ENCODE results near the gene TIPRL.
"Not testable (repeated sequence)": the region's sequence is repeated elsewhere in the genome, so short reads cannot be mapped to it uniquely, and the experiment has no call there.

The TIPRL gene

DNA sequence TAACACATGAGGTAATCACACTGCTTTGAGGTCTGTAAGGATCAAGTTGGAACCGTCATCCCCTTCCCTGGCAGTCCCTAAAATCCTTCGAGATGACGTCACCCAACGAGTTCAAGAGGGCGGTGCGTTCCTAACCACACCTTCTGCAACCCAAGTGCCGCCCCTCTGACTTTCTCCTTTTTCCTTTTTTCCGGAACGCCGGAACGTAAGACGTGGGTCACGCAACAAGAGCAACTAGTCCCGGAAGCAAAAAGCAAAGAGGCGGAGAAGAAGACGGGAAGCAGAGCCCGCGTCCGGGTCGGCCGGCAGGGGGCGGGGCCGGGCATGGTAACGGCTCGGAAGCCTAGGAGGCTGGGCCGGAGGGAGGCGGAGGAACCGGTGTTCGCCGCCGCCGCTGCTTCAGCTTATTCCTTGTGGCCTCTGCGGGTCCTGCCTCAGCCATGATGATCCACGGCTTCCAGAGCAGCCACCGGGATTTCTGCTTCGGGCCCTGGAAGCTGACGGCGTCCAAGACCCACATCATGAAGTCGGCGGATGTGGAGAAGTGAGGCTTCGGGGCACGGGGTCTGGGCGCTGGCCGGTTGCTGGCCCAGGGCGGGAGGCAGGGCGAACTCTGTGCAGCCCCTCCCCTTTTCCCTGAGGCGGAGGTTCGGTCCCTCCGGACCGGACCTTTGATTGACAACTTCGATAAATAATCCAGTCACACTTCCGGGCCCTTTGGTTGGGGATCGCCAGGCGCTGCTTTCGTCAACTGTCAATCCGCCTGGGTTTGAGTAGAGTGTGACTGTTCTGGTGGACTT, at the start of gene TIPRL:
TIPRL (plus strand) TSS at position 325 of the 800 bp plus-strand sequence; CDS start at position 441, 116 bp downstream.
- DNase-seq (ENCODE audit: low spot score) = peak; percentile 70

DNA sequence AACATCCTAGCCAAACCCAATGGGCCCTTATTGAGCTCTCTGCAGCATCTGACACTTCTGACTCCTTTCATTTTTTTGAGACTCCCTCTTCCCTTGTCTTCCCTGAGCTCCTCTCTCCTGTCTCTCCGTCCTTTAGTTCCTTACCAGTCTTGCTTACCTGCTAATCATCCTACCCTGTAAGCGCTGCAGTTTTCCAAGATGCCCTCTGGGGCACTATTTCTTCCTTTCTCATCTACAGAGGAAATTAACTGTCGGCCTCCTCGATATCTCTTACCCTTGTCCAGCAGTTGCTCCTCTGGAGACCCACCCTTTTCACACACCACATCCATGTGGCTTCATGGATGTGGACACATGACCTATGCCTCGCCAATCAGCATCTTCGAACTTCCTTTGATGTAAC, 48.8 kb upstream of the TIPRL start:
- DNase-seq (ENCODE audit: low spot score) = no peak

DNA sequence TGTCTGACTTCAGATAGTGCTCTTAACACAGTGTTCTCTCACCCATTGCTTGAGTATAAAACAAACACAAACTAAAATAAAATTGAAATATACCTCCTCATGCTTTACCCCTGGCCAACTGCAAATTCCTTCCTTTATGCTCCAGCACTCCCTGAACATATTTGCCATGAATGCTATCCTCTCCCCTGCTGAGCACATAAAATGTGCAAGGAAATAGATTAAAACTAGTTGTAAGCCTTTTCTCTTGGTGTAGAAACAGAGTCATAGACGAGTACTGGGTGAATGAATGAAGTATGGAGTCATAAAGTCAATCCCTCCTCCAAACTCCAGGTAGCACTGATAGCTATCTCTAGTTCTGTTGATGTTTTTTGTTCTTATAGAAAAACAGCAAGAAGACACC, 44.6 kb upstream of the TIPRL start:
- DNase-seq (ENCODE audit: low spot score) = no peak

DNA sequence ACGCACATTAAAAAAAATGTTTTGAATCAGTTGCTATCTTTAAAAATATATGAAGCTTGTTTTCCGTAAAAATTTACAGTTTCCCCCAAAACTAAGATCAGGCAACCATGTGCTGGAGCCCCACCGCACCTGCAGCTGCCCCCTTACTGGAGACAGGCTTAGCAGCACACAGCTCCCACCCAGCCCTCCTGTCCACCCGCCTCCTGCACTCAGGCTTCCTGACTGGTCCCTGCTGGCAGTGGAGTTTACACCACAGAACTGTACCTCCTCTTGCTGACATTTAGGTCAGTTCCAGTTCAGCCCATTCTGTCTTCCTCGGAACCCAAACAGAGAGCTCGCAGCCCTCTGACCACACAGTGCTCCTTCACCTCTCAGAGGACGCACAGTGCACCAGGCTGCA, 44.1 kb upstream of the TIPRL start:
- DNase-seq (ENCODE audit: low spot score) = no peak

DNA sequence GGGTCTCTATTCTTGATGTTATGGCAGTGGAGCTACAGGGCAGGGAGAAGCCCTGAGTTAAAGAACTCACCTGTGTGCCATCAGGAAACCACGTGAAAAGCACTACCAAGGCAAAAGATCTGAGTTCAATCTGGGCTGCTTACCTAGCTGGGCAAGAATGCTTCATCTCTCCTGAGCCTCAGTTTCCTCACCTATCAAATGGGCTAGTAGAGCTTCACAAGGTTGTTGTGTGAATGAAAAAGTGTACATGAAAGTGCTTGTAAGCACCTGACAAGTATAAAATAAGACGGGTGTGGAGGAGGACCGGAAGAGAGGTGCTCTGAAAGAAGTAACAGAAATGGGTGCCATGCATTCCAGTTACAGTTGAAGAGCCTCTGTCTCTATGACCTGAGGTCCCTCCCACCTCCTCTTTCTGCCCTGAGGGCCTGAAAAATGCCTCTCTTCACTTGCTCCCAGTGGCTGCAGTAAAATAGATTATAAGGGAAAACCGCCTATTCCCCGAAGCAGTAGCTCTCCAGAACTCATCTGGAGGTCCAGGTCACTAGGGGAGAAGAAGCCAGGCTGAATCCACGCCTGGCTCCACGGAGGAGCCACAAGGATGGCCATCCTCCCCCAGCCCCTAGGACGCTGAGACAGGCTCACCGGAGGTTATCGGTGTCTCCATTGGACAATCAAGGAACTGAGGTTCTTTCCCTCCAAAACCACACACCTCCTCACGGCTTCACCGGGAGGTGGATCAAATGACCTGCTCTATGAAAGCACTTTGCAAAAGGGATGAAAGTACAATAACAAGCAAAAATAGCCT, 43.4 kb upstream of the TIPRL start:
- DNase-seq (ENCODE audit: low spot score) = no peak

DNA sequence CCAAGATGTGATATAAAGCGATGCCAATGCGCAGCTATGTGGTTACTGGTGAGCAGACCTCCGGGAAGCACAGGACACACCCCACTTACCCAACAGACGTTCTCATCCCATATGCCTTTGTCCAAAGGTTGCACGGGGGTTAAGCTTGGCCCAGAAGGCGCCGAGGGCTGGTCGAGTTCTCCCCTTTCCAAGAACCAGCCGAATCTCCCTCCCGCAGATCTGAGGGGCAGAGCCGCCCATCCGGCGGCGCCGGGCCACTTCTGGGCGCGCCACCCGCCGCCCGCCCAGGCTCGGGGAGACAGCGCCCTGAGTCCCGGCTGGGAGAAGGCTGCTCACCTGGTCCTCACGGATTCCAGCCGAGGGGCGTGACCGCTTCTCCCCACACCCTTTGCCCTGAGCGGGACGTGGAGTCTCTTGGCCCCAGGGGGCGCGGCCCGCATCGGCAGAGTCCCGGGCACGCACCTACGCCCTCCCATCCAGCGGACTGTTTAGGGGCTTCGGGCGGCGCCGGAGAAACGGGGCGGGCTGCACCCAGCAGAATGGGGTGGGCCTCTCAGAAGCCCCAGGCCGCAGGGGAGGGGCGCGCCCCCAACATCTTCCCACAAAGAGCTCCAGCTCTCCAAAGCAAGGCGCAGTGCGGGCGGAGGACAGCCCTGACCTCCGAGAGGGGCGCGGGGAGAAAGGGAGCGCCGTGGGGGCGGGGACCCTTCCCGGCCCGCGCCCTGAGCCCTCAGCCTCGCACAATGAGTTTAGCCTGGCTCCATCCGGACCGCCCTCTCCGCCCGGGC, 42.6 kb upstream of the TIPRL start:
- DNase-seq (ENCODE audit: low spot score) = peak; percentile 28

DNA sequence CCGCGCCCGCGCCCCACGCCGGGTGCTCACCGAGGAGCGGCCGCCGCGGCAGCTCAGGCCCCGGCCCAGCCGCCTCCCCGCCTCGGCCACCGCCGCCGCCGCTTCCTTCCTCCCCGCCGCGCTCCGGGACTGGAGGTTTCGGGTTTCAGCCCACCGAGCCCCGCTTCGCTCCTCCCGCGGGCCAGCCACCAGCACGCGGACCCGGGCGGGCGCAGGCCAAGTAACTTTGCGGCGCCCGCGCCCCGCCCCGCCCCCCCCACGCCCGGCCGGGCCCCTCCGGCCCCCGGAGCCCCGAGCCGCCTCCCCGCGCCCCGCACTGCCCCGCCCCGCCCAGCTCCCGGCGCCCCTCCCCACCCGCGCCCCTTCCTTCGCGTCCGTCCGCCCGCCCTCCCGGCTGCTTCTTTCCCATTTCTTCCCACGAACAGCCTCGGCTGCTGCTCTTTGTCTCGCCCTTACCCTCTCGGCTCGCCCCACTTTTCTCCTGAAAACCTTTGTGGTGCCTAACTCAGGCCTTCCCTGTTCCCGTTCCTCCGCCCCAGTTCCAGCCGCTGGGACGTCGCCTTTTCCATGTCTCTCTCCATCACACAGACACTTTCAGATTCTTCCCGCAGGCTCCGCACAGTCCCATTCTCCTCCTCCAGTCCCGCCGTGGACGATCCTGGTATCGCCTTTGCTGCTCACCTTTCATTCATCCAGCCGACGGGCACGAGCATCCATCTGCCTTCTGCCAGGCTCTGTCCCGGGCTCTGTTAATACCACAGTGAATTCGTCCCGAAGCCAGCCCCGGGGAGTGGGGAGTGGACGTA, 41.9 kb upstream of the TIPRL start, which contains the start of gene GPR161:
GPR161 (minus strand) TSS at position 222 of the 806 bp plus-strand sequence. CDS start 32,080 bp downstream, outside the sequence.
- peak; percentile 43 for DNase-seq (ENCODE audit: low spot score)

DNA sequence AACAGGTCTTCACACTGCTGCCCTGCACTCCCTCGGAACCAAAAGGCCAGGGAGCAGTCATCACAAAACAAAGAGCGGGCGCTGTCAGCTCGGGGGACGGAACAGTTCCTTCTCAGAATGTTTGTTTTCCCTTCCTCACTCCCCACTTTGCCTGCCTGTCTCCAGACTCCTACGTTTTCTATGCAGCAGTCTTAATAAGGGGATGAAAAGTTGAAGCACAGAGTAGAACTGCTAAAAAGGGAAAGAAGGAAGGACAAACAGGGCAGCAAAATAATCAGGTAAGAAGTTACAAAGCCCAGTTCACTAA, 41.3 kb upstream of the TIPRL start:
- no peak for DNase-seq (ENCODE audit: low spot score)

DNA sequence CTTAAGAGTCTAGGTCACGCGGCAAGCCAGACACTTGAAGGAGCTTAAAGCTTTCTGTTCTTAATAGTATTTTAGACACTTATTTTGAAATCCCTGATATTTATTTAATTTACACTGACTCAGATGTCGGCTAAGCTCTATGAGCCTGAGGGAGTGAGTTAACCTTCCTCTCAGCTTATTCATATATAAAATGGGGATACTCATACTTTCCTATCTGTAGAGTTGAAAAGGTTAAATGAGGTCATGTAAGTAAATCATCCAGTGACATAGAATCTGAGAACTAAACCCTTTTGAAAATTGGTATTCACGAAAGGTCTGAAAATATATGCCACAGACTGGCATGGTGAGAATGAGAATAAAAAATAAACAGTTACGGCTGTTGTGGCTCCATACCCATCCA, 40.6 kb upstream of the TIPRL start:
- no peak for DNase-seq (ENCODE audit: low spot score)

DNA sequence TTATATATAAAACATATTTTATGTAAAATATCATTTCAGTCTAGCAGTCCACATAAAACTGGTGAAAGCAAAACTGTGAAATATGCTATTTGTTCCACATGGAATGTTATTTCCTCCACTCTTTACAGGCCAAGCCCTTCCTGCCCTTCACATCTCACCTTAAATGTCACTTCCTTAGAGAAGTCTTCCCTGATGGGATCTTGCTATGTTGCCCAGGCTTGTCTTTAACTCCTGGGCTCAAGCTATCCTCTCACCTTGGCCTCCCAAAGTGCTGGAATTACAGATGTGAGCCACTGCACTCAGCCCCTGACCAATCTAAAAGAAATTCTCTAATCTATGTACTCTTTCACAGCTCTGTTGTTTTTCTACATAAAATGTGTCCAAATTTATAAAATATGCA, 39.7 kb upstream of the TIPRL start:
- DNase-seq (ENCODE audit: low spot score) = no peak

DNA sequence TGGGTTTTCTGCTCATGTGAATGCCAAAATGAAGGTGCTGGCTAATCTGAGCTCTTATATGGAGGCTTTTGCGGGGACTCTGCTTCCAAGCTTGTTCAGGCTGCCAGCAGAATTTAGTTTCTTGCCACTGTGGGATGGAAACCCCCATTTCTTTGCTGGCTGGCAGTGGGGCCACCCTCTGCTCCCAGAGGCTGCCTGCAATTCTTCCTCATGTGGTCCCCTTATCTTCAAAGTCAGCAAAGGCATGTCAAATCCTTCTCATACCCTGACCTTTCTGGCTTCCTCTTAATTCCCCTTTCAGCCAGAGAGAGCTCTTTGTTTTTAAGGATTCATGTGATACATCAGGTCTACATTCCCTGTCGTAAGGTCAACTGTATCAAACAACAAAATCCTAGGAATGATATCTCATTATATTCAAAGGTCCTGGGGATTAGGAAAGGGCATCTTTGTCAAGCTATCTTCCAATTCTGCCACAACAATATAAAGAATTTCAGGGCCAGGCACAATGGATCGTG, 36.8 kb upstream of the TIPRL start:
- no peak for DNase-seq (ENCODE audit: low spot score)

DNA sequence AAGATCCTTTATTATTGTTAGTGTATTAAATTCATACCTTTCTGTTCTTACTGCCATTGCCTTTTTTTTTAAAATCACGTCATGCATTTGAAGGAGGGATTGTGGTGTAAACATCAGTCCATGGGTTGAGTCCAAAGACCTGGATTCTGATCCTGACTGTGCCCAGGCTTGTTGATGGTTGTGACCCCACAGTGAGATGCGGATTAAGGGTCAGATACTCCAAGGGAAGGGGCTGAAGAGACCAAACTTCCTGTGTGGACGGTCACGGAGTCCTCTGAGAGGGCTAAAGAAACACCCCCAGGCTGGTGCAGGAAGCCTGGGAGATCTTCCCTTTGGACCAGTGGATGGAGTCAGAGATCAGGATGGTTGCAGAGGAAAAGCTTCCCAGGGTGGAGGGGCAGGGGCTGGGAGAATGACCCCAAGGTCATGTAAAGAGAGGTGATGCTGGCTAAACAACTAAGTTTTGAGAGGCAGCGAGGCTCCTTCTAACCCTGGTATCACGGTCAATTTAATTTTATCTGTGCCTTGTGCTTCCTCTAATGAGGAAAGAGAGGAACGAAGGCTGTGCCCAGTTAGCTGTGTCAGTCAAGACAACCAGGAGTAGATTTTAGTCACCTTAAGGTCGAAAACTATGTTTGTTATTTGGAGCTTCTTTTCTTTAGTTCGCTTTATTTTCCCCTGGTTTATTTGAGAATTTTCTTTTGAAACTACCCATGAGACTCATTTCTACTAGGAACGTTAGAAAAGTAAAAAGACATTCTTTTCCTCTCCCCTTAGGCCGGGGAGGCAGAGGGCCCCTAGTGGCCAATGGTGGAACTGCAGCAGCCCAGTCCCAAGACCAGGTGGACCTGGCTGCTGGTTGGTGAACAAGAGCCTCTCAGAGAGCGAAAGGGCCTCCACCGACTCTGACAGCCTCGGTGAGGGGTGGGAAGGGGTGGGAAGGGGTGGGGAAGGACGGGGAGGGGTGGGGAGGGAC, 33.3 kb upstream of the TIPRL start:
- DNase-seq (ENCODE audit: low spot score) = peak; percentile 77

DNA sequence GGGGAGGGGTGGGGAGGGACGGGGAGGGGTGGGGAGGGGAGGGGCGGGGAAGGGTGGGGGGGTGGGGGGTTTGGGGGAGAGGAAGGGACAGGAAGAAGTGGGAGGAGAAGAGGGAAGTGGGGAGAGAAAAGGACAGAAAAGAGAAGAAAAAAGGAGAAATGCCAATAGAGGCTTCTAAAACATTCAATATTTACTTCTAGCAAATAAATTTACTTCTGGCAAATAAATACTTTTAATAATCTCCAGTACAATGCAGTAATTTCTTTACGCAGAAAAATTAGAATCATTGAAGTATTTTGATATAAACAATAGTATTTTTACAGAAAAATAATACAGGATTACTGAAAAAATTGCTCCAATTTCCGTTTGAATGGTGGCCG, 32.6 kb upstream of the TIPRL start:
- DNase-seq (ENCODE audit: low spot score) = no peak

DNA sequence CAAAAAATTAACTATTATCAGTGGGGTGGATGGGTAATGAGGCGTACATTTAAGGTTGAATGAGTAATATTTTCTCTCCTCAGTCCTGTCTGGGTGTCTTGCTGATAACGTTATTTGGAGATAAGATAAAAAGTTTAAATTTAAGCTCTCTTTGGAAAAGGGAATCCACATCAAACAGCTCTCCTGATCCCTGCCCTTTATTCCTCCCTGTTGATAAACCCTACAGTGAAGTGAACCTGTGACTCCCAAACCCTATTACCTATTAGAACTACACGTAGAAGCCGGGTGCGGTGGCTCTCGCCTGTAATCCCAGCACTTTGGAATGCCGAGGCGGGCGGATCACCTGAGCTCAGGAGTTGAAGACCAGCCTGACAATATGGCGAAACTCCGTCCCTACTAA, 32.1 kb upstream of the TIPRL start:
- DNase-seq (ENCODE audit: low spot score) = no peak

DNA sequence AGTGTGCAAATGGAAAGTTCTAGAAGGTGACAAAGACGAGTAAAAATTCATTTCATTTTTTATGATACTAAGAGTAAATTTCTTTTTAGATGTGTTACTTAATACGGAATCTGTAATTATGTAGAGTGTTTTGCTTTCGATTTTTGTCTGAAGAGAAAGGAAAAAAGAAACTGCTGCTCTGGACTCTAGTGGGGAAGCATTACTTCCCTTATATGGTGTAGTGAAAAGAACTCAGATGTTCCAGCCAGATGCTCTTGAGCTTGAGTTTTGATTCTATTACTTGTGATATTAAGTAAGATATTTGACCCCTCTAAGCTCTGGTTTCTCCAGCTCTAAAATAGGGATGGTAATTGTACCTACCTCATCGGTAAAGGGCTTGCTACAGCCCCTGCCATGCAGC, 29.8 kb upstream of the TIPRL start:
- no peak for DNase-seq (ENCODE audit: low spot score)

DNA sequence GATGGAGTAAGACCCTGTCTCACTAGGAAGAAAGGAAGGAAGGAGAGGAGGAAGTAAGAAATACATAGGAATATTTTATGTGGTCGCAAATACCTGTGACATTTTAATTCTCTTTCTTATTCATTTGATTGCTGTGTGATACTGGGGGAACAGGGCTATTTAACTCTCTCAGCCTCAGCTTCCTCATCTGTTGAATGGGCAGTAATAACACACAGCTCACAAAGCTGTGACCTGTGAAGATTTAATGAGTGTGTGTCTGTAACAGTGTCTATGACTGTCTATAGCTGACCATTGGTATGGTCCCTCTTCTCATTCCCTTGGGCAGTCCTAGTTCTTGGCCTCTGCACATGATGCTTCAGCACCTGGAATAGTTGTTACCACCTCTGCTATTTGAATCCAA, 28.5 kb upstream of the TIPRL start:
- DNase-seq (ENCODE audit: low spot score) = no peak

DNA sequence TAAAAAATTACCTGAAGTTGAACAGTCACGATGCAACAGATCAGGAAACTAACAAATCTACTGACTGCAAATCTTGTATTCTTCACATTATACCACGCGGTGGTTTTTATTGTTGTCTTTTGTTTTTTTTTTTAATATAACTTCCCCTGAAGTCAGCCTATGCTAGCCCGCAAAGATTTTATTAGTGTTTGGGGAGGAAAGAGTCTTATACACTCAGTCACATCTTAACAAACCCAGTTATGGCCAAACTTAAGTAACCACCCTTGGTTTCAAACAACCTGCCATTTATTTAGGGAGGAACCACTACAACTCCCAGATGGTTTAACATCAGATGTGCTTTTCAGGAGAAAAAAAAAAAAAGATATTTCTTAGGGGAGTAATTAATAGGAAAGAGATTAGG, 26.8 kb upstream of the TIPRL start:
- no peak for DNase-seq (ENCODE audit: low spot score)

DNA sequence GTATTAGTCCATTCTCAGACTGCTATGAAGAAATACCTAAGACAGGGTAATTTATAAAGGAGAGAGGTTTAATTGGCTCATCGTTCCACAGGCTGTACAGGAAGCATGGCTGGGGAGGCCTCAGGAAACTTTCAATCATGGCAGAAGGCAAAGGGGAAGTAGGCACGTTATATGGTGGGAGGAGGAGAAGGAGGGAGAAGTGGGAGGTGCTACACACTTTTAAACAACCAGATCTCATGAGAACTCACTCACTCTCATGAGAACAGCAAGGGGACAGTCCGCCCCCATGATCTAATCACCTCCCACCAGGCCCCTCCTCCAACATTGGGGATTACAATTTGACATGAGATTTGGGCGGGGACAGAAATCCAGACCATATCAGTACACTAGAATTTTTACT, 24.1 kb upstream of the TIPRL start:
- not testable (repeated sequence) for DNase-seq (ENCODE audit: low spot score)

DNA sequence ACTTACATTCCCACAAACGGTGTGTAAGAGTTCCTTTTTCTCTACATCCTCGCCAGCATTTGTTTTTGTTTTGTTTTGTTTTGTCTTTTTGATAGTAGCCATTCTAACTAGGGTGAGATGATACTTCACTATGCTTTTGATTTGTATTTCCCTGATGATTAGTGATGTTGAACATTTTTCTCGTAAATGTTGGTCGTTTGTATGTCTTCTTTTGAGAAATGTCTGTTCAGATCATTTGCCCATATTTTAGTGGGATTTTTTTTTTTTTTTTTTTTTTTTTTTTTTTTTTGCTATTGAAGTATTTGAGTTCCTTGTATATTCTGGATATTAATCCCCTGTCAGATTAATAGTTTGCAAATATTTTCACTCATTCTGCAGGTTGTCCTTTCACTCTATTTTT, 22.9 kb upstream of the TIPRL start:
- DNase-seq (ENCODE audit: low spot score) = no peak

DNA sequence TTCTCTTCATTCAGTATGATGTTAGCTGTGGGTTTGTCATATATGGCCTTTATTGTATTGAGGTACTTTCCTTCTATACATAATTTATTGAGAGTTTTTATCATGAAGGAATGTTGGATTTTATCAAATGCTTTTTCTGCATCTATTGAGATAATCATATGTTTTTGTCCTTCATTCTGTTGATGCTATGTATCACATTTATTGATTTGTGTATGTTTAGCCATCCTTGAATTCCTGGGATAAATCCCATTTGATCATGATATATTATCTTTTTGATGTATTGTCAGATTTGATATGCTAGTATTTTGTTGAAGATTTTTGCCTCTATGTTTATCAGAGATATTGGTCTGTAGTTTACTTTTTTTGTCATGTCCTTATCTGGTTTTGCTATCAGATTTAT, 21.1 kb upstream of the TIPRL start:
- DNase-seq (ENCODE audit: low spot score) = no peak
